Superior temporal gyrus (tissue), 1 donor: ENCODE results near the gene THNSL1.
"Not testable (repeated sequence)": the region's sequence is repeated elsewhere in the genome, so short reads cannot be mapped to it uniquely, and the experiment has no call there.

Source experiments
- DNase-seq: peaks from one replicate; pipeline ENCODE4 v3.0.0-alpha.2; 2016; ENCODE audit errors: extremely low spot score

Gene THNSL1

GRCh38 chr10:24995072-24995471 is 21.3 kb upstream of the THNSL1 start:
- DNase-seq = no peak

- no peak for DNase-seq
Measured at GRCh38 chr10:24998044-24998443, 18.4 kb upstream of the THNSL1 start.

- not testable (repeated sequence) for DNase-seq
Measured at GRCh38 chr10:25011591-25011990, 4.8 kb upstream of the THNSL1 start.

GRCh38 chr10:25014579-25014978 is 1.8 kb upstream of the THNSL1 start:
- no peak for DNase-seq

GRCh38 chr10:25015828-25016375 is 510 bp upstream of the THNSL1 start, which contains the start of gene ENKUR:
Gene ENKUR, minus strand, starts transcription at chr10:25016158. Its CDS starts 222 bp downstream, at chr10:25015936.
- peak; percentile 94 for DNase-seq

- DNase-seq = peak; percentile 87
Measured at GRCh38 chr10:25017154-25017590, 760 bp downstream of the THNSL1 start.

GRCh38 chr10:25017661-25018060 is 1.2 kb downstream of the THNSL1 start:
- no peak for DNase-seq

GRCh38 chr10:25018703-25019102 is 2.3 kb downstream of the THNSL1 start:
- no peak for DNase-seq

GRCh38 chr10:25023278-25023677 is 6.9 kb downstream of the THNSL1 start:
- no peak for DNase-seq

- no peak for DNase-seq
Measured at GRCh38 chr10:25024528-25024927, 8.1 kb downstream of the THNSL1 start.

- DNase-seq = peak; percentile 81
Measured at GRCh38 chr10:25026463-25026862, 10.1 kb downstream of the THNSL1 start.

GRCh38 chr10:25028711-25029110 is 12.3 kb downstream of the THNSL1 start:
- DNase-seq = no peak

- no peak for DNase-seq
Measured at GRCh38 chr10:25029519-25029918, 13.1 kb downstream of the THNSL1 start.

GRCh38 chr10:25036381-25036780 is 20.0 kb downstream of the THNSL1 start:
- DNase-seq = no peak

GRCh38 chr10:25038325-25038724 is 21.9 kb downstream of the THNSL1 start:
- DNase-seq = no peak

- DNase-seq = no peak
Measured at GRCh38 chr10:25039531-25039930, 23.1 kb downstream of the THNSL1 start.

GRCh38 chr10:25046641-25047040 is 30.2 kb downstream of the THNSL1 start:
- DNase-seq = no peak

GRCh38 chr10:25047088-25047487 is 30.7 kb downstream of the THNSL1 start:
- no peak for DNase-seq

GRCh38 chr10:25047591-25048301 is 31.3 kb downstream of the THNSL1 start:
- DNase-seq = peak; percentile 44

- no peak for DNase-seq
Measured at GRCh38 chr10:25048450-25048849, 32.0 kb downstream of the THNSL1 start.

- no peak for DNase-seq
Measured at GRCh38 chr10:25049966-25050365, 33.6 kb downstream of the THNSL1 start.

- DNase-seq = no peak
Measured at GRCh38 chr10:25050402-25050801, 34.0 kb downstream of the THNSL1 start.

- DNase-seq = no peak
Measured at GRCh38 chr10:25052012-25052411, 35.6 kb downstream of the THNSL1 start.

- no peak for DNase-seq
Measured at GRCh38 chr10:25056726-25057125, 40.3 kb downstream of the THNSL1 start.
